Right lobe of liver (tissue), 6 donors: ENCODE results near the gene PPM1B. TPM values are rescaled to one million over a fixed set of nuclear protein-coding genes. Genes with fewer than 3 reads are reported as not detected.

Experiments used
- ATAC-seq, 4 donors: fragments of 200-7000 bp; cut with Tn5 transposase; one replicate each; pipeline ENCODE4 v1.9.1; 2020; ENCODE audit warnings: mild to moderate bottlenecking in 4 of 4, moderate library complexity in 4 of 4
- DNase-seq, 3 donors: peaks; one replicate each; pipeline ENCODE4 v3.0.0-alpha.2; 2020
- H3K27ac ChIP-seq, 3 donors: fragments of 200-600 bp; one replicate each; pipeline ENCODE4 v1.8.0; 2022
- H3K27me3 ChIP-seq, 2 donors: fragments of 200-600 bp; one replicate each; pipeline ENCODE4 v1.8.0; 2022
- H3K36me3 ChIP-seq, 4 donors: fragments of 200-600 bp; sonication (generic) in 1 of 4; one replicate each; pipeline versions ENCODE4 v1.5.1 to v1.8.0; 2017 to 2022; ENCODE audit warnings: control low read depth in 1 of 4
- H3K4me1 ChIP-seq, 4 donors: fragments of 200-600 bp; sonication (generic) in 1 of 4; one replicate each; pipeline versions ENCODE4 v1.5.1 to v1.8.0; 2017 to 2022; ENCODE audit warnings: control low read depth in 1 of 4
- H3K4me3 ChIP-seq, 3 donors: fragments of 200-600 bp; one replicate each; pipeline ENCODE4 v1.8.0; 2022
- H3K9me3 ChIP-seq, 4 donors: fragments of 200-600 bp; sonication (generic) in 1 of 4; one replicate each; pipeline versions ENCODE4 v1.5.1 to v1.8.0; 2017 to 2022; ENCODE audit warnings: control low read depth in 1 of 4
- POLR2A ChIP-seq: fragments of 450-650 bp; IDR thresholded peaks from one replicate; pipeline ENCODE4 v1.6.1; 2017; ENCODE audit warnings: antibody characterized with exemption, mild to moderate bottlenecking
- WGBS: methylation state at CpG from one replicate; pipeline ENCODE4 v1.1.6; 2018; ENCODE audit warnings: low coverage, low lambda C conversion rate; ENCODE audit not compliant: insufficient coverage; ENCODE audit errors: missing lambda C conversion rate; 5-methylcytosine and 5-hydroxymethylcytosine counted together
- intact Hi-C, 2 donors: fragments of 100-400 bp; cut with DNase I; formaldehyde crosslinking; loops; one replicate each; pipeline versions ENCODE4 v1.11.2 to v1.14.1; 2022
- total RNA-seq, 6 experiments: library from RNA; depleted of rRNA in 2 of 6; stranded (reverse); fragments of >200 nt in 2 of 6; fragmentation: NEBNext Ultra II Directional in 3 of 6; extraction: Animal tissue kit (Norgen Biotek cat#: 25700) in 3 of 6; gene quantifications; one replicate each; pipeline versions ENCODE4 v1.1.0 to v1.2.4, GENCODE V29; 2016 to 2023
- TF ChIP-seq, protein P1 (sequence below), 4 donors: fragments of 200-600 bp in 3 of 4; fragments of 450-650 bp in 1 of 4; IDR thresholded peaks; one replicate each; pipeline versions ENCODE4 v1.5.1 to v1.8.0; 2016 to 2022; ENCODE audit warnings: antibody characterized with exemption in 4 of 4, mild to moderate bottlenecking in 2 of 4
- donor health status: DM: no; HTN: yes; CAD: no.
- donor health status: DM: no; HTN: no; CAD: no.
- donor health status: DM: no; HTN: no; CAD: no.
- donor health status: DM: no; HTN: yes; CAD: no.
- donor health status: DM: no; HTN: yes; CAD: no.

The PPM1B gene
- total RNA-seq, 6 experiments from 2014 or later, result 20.4 to 43.3 (median 27.8) TPM

DNA sequence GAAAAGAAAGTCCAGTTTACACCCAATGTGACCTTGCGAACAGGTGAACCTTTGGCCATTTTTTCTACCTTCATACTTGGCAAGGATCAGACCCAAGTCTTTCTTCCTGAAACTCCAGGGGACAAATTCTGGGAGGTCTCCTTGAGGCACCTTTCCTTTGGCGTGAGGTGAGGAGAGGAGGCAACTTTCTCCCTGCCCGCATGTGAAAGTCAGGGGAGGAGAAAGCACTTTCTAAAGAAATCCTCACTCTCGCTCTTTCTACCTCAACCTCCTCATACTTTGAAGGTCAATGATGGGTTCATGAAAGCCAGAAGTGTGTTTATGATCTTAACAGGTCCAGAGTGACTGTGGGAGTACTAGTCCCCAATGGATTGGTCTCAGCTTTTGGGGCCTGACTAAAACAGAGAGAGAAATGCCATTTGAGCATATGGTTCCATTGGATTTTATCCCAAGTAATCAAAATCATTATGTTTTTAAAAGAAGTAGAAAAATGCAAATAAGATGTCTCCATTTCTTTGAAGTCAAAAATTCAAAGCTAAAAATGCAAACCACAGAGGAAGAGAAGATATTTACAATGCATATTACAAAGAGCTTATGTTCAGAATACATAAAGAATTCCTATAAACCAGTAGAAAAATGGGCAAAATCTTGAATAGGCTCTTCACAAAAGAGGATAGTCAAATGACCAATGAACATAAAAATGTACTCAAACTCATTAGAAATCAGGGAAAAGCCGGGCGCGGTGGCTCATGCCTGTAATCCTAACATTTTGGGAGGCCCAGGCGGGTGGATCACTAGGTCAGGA, 15.6 kb upstream of the PPM1B start:
- no peaks in the 10 kb centered on the region for H3K9me3 ChIP-seq
- no peak for TF ChIP-seq POLR2A
- TF ChIP-seq, protein P1, sequence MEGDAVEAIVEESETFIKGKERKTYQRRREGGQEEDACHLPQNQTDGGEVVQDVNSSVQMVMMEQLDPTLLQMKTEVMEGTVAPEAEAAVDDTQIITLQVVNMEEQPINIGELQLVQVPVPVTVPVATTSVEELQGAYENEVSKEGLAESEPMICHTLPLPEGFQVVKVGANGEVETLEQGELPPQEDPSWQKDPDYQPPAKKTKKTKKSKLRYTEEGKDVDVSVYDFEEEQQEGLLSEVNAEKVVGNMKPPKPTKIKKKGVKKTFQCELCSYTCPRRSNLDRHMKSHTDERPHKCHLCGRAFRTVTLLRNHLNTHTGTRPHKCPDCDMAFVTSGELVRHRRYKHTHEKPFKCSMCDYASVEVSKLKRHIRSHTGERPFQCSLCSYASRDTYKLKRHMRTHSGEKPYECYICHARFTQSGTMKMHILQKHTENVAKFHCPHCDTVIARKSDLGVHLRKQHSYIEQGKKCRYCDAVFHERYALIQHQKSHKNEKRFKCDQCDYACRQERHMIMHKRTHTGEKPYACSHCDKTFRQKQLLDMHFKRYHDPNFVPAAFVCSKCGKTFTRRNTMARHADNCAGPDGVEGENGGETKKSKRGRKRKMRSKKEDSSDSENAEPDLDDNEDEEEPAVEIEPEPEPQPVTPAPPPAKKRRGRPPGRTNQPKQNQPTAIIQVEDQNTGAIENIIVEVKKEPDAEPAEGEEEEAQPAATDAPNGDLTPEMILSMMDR (IDR thresholded peaks at IDR 0.05), result no peak
- ATAC-seq (no peak), DNase-seq (no peak)
- no peaks in the 10 kb centered on the region for H3K36me3 ChIP-seq
- no peak overlapping the region for H3K27ac ChIP-seq
- no peaks in the 10 kb centered on the region for H3K27me3 ChIP-seq
- H3K4me3 ChIP-seq, result no peak overlapping the region
- intact Hi-C loops, result no loop called here
- H3K4me1 ChIP-seq, result no peaks in the 10 kb centered on the region
- WGBS, result 90% methylated on average over 5 of the region's 8 CpGs

DNA sequence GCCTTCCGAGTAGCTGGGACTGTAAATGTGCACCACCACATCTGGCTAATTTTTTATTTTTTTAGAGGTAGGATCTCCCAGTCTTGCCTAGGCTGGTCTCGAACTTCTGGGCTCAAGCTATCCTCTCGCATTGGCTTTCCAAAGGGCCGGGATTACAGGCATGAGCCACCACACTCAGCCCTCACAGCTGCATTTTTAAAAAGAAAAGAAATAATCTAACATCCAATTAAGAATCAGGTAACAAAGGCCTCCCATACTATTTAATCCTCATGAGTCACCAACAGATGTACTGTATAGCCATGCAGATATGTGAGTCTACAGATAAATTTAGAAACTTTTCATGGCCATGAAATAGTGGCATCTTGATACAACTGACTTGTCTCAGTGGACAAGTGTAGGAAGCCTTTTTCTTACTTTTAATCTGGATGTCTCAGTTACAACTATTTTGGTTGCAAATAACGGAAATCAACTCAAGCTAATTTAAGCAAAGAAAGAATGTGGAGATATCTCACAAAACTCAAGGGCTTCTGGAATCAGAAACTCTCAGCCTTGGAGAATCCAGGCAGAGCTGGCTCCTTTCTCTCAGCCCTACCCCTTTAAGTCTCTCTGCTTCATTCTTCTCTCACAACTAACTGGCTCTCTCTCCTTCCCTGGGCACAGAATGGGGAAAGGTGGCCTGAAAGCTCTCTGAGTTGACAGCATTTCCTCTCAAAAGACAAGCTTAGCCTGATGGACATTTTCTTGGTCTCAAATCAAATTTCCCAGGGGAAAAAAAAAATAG, 12.8 kb upstream of the PPM1B start:
- no peak overlapping the region for H3K4me3 ChIP-seq
- H3K4me1 ChIP-seq, result no peaks in the 10 kb centered on the region
- ATAC-seq (no peak), DNase-seq (no peak)
- H3K36me3 ChIP-seq, result no peaks in the 10 kb centered on the region
- TF ChIP-seq POLR2A, result no peak
- TF ChIP-seq, protein P1 (IDR thresholded peaks at IDR 0.05), result no peak
- H3K9me3 ChIP-seq, result no peaks in the 10 kb centered on the region
- H3K27me3 ChIP-seq, result no peaks in the 10 kb centered on the region
- 84% methylated on average over 5 of the region's 5 CpGs for WGBS
- H3K27ac ChIP-seq, result no peak overlapping the region
- intact Hi-C loops, result no loop called here

DNA sequence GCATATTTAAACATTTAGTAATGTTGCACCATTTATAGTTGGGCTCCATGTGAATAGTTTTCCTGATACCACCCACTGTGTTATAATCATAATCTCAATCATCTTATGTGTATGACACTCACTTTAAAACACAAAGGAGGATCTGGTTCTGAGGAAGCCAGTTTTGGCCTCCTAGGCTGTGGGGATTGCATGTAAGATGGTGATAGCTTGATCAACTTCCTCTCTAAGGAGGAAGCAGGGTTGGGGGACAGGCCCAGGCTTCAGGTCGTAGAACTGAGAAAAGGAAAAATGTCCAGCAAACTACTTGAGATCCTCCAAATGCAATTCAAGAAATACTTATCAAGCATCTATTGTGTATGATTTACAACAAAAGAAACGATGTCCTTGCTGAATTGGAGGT, 4.9 kb upstream of the PPM1B start:
- Histone ChIP-seq H3K36me3 (no peaks in the 10 kb centered on the region), H3K4me1 (no peaks in the 10 kb centered on the region), H3K9me3 (no peaks in the 10 kb centered on the region), H3K4me3 (no peak overlapping the region), H3K27ac (no peak overlapping the region), H3K27me3 (no peaks in the 10 kb centered on the region)
- ATAC-seq, result no peak
- 58% methylated on average over 2 of the region's 2 CpGs for WGBS
- DNase-seq, result no peak
- TF ChIP-seq POLR2A, result no peak
- TF ChIP-seq, protein P1 (IDR thresholded peaks at IDR 0.05), result no peak
- intact Hi-C loops, result no loop called here

DNA sequence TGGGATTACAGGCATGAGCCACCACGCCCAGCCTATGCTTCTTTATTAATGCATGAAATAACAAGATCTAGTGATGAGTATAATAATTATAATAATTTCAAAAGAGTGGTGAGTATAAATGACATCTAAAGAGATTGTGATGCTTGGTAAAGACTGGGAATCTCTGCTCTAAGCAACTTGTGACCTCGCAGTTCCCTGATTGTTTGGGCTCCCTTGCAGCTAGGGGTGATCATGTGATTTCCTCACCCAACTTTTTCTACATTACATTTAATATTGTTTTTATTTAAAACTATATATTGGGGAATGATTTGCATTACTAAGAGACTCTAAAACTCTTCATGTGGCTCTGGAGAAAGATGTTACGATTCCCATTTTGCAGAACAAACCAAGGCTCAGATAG, 4.1 kb upstream of the PPM1B start:
- TF ChIP-seq, protein P1 (IDR thresholded peaks at IDR 0.05), result no peak
- intact Hi-C loops, result no loop called here
- ATAC-seq, result no peak
- no peaks in the 10 kb centered on the region for H3K9me3 ChIP-seq
- no peak overlapping the region for H3K27ac ChIP-seq
- H3K4me1 ChIP-seq, result no peaks in the 10 kb centered on the region
- no peak for DNase-seq
- H3K36me3 ChIP-seq, result no peaks in the 10 kb centered on the region
- no peaks in the 10 kb centered on the region for H3K27me3 ChIP-seq
- WGBS, result 92% methylated on average over 3 of the region's 3 CpGs
- H3K4me3 ChIP-seq, result no peak overlapping the region
